Uterus (tissue), 2 donors: ENCODE measurements around the gene CCNDBP1.

ENCODE experiments used
- POLR2A ChIP-seq, 2 donors: fragments of 450-650 bp; IDR thresholded peaks; one replicate each; pipeline ENCODE4 v1.6.1; 2016; ENCODE audit warnings: antibody characterized with exemption in 2 of 2, mild to moderate bottlenecking in 1 of 2, moderate library complexity in 1 of 2
- TF ChIP-seq, protein P1 (sequence below), 4 experiments: fragments of 200-600 bp in 2 of 4; fragments of 450-650 bp in 2 of 4; sonication (generic) in 2 of 4; IDR thresholded peaks; one replicate each; pipeline ENCODE4 v1.5.1; 2016 to 2019; ENCODE audit warnings: antibody characterized with exemption in 4 of 4, mild to moderate bottlenecking in 2 of 4, moderate library complexity in 1 of 4

DNA sequence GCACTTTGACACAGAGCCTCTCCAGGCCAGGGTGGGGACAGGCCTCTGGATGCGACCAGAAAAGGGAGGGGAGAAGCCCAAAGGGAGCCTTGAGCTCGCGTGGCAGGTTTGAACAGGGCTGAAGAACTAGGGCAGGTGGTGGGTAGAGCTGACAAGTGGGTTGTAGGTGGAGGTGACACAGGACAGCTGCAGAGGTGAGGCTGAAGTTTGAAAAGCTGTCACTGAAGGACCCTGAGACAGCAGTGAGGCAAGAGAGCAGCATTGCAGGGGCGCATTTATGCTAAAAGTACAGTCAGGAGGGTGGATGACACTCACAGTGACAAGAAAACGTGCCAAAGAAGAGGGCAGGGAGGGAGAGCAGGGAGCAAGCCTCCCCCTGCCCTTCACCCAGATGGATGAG, 57.4 kb downstream of the CCNDBP1 start:
- TF ChIP-seq, protein P1, sequence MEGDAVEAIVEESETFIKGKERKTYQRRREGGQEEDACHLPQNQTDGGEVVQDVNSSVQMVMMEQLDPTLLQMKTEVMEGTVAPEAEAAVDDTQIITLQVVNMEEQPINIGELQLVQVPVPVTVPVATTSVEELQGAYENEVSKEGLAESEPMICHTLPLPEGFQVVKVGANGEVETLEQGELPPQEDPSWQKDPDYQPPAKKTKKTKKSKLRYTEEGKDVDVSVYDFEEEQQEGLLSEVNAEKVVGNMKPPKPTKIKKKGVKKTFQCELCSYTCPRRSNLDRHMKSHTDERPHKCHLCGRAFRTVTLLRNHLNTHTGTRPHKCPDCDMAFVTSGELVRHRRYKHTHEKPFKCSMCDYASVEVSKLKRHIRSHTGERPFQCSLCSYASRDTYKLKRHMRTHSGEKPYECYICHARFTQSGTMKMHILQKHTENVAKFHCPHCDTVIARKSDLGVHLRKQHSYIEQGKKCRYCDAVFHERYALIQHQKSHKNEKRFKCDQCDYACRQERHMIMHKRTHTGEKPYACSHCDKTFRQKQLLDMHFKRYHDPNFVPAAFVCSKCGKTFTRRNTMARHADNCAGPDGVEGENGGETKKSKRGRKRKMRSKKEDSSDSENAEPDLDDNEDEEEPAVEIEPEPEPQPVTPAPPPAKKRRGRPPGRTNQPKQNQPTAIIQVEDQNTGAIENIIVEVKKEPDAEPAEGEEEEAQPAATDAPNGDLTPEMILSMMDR (IDR thresholded peaks at IDR 0.05), result no peak
- TF ChIP-seq POLR2A (IDR thresholded peaks at IDR 0.05), result no peak
